ENCODE measurements around the gene MEGF11. TPM values are rescaled to one million over a fixed set of nuclear protein-coding genes. Genes with fewer than 3 reads are reported as not detected.

MEGF11 gene
- total RNA-seq, 4 donors from 2014 or later = 2.4 to 8.5 (median 4.3) TPM

DNA sequence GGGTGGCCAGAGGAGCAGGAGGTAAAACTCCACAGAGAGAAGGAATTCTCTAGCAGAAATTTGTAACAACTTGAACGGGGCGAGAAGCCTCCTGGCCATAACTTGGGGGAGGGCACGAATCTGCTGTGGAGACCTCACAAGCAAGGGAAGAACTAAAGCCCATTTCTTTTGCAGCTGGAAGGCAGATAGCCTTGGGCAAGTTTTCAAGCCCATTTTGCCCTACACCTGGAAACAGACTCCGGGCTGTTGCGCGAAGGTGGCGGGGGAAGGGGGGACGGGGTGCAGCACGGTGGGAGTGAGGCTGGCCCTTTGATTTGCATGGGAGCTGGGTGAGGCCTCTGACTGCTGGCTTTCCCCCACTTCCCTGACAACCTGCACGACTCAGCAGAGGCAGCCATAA lies 168.8 kb downstream of the MEGF11 start:
- H3K4me3 ChIP-seq = no peak overlapping the region
- no peaks in the 10 kb centered on the region for H3K9me3 ChIP-seq
- DNase-seq (ENCODE audit: low spot score in 2 of 2) = no peak
- WGBS = 83% methylated on average over 10 of the region's 10 CpGs
- H3K36me3 ChIP-seq = no peaks in the 10 kb centered on the region
- no peak overlapping the region for H3K27ac ChIP-seq
- no peaks in the 10 kb centered on the region for H3K4me1 ChIP-seq
- TF ChIP-seq, protein P1, sequence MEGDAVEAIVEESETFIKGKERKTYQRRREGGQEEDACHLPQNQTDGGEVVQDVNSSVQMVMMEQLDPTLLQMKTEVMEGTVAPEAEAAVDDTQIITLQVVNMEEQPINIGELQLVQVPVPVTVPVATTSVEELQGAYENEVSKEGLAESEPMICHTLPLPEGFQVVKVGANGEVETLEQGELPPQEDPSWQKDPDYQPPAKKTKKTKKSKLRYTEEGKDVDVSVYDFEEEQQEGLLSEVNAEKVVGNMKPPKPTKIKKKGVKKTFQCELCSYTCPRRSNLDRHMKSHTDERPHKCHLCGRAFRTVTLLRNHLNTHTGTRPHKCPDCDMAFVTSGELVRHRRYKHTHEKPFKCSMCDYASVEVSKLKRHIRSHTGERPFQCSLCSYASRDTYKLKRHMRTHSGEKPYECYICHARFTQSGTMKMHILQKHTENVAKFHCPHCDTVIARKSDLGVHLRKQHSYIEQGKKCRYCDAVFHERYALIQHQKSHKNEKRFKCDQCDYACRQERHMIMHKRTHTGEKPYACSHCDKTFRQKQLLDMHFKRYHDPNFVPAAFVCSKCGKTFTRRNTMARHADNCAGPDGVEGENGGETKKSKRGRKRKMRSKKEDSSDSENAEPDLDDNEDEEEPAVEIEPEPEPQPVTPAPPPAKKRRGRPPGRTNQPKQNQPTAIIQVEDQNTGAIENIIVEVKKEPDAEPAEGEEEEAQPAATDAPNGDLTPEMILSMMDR (IDR thresholded peaks at IDR 0.05) = no peak
- TF ChIP-seq EP300 (IDR thresholded peaks at IDR 0.05) (no peak), POLR2A (IDR thresholded peaks at IDR 0.05) (no peak), POLR2AphosphoS5 (IDR thresholded peaks at IDR 0.05) (no peak)
- H3K27me3 ChIP-seq = peaks cover 8% of the 10 kb centered on the region

DNA sequence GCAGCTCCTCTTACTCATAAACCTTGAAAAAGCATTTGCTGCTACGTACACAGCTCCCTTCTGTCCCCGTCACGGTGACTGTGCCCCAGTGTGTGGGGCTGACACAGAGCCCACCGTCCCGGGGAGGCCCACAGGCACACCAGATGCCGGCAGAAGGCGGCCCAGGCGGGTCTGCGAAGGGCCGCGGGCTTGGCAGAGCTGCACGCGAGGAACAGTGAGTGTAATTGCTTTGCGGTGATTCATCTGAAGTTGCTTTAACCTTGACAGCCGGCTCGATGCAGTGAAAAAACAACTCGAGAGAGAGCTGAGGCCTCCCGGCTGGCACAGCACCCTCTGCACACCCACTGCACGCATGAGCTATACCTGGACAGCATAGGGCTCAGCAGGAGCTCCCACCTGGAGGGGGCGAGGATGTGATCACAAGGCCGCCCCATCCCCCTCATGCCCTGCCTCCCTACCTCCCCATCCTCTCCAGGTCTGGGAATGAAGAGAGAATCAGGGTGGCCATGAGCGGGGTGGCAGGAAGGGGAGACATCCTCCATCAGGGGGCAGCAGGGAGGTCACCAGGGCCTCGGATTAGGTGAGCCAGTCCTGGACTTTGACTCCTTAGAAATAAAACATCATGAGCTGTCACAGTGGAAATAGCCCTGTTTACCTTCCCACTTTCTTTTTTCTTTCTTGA lies 172.7 kb downstream of the MEGF11 start:
- DNase-seq (ENCODE audit: low spot score in 2 of 2) = peak in 1 of 2 donors; percentile 21
- Histone ChIP-seq H3K4me1 (no peaks in the 10 kb centered on the region), H3K27ac (no peak overlapping the region), H3K27me3 (peaks cover 26% of the 10 kb centered on the region), H3K4me3 (no peak overlapping the region), H3K36me3 (no peaks in the 10 kb centered on the region), H3K9me3 (no peaks in the 10 kb centered on the region)
- WGBS = 44% methylated on average over 22 of the region's 23 CpGs
- TF ChIP-seq, protein P1 (IDR thresholded peaks at IDR 0.05) = no peak
- TF ChIP-seq POLR2A (IDR thresholded peaks at IDR 0.05) (no peak), POLR2AphosphoS5 (IDR thresholded peaks at IDR 0.05) (no peak), EP300 (IDR thresholded peaks at IDR 0.05) (no peak)

DNA sequence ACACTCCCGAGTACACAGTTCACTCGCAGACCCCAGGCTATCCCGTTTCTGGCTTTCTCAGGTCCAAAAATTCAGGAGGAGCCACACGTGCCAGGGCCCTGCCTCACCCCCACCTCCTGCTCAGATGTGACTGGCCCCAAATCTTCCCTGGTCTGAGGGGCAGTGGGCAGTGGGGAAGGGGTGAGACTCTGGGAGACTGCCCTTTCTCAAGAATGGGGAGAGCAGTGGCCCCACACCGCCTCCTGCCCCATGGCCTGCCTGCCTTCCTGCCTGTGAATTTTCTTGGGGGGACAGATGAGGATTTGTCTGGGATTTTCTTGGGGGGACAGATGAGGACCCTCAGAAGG lies 174.6 kb downstream of the MEGF11 start:
- Histone ChIP-seq H3K9me3 (no peaks in the 10 kb centered on the region), H3K4me1 (no peaks in the 10 kb centered on the region), H3K36me3 (no peaks in the 10 kb centered on the region), H3K27me3 (peaks cover 26% of the 10 kb centered on the region), H3K4me3 (no peak overlapping the region), H3K27ac (no peak overlapping the region)
- peak in 1 of 2 donors; percentile 30 for DNase-seq (ENCODE audit: low spot score in 2 of 2)
- TF ChIP-seq, protein P1 (IDR thresholded peaks at IDR 0.05) = no peak
- TF ChIP-seq POLR2AphosphoS5 (IDR thresholded peaks at IDR 0.05) (no peak), EP300 (IDR thresholded peaks at IDR 0.05) (no peak), POLR2A (IDR thresholded peaks at IDR 0.05) (no peak)
- 73% methylated on average over 5 of the region's 5 CpGs for WGBS

DNA sequence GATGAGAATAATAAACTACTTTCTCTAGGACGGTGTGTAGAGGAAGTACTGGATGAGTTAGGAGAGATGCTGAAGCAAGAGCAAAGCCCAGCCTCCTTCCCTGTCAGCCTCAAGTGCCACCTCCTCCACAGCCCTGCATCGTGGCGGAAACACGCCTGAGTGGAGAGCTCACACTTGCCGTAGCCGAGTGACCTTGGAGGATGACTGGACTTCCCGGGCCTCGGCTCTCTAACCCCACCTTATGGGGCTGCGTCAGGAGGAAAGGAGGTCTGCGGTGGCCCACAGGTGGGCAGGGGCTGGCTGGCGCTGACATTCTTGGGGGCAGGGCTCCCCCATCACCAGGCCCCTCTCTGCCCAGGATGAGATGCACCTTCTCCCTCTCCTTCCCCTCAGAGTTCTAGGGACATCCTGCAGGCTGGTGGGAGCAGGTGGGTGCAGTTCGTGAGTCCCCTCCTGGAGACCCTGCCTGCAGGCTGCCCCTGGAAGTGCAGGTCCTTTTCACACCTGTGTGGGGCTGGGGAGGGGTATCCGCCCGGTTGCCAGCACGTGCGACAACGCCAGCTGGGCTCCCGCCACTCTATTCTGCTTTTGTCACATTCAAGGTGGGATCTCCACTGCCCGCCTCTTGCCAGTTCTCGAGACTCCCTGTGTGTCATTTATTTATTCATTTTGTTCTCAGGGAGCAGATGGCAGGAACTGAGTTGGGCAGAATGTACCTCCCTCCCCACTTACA lies 175.2 kb downstream of the MEGF11 start:
- no peak for TF ChIP-seq POLR2AphosphoS5 (IDR thresholded peaks at IDR 0.05)
- no peak for TF ChIP-seq EP300 (IDR thresholded peaks at IDR 0.05)
- no peak for TF ChIP-seq POLR2A (IDR thresholded peaks at IDR 0.05)
- TF ChIP-seq, protein P1 (IDR thresholded peaks at IDR 0.05) = no peak
- H3K36me3 ChIP-seq = no peaks in the 10 kb centered on the region
- H3K27ac ChIP-seq = no peak overlapping the region
- H3K4me1 ChIP-seq = no peaks in the 10 kb centered on the region
- peaks cover 26% of the 10 kb centered on the region for H3K27me3 ChIP-seq
- 61% methylated on average over 11 of the region's 20 CpGs for WGBS
- H3K4me3 ChIP-seq = no peak overlapping the region
- DNase-seq (ENCODE audit: low spot score in 2 of 2) = peak in 1 of 2 donors; percentile 38
- no peaks in the 10 kb centered on the region for H3K9me3 ChIP-seq

DNA sequence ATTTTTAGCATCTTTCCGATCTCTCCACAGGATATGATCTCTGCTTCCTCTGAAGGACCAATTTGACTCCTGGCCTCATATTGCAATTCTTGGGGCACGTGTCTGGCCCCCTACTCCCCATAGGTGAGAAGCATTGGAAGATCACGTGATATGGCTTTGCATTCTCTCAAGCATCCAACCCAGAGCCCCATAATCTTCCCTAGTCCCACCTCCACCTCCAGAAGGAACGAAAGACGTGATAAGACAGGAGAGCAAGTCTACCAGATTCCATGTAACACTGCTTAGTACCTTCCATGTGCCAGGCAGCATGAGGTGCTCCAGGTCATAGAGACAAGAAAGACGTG lies 176.3 kb downstream of the MEGF11 start:
- H3K9me3 ChIP-seq = no peaks in the 10 kb centered on the region
- no peaks in the 10 kb centered on the region for H3K4me1 ChIP-seq
- no peak overlapping the region for H3K27ac ChIP-seq
- 83% methylated on average over 6 of the region's 6 CpGs for WGBS
- peaks cover 26% of the 10 kb centered on the region for H3K27me3 ChIP-seq
- TF ChIP-seq POLR2AphosphoS5 (IDR thresholded peaks at IDR 0.05) = no peak
- no peak for TF ChIP-seq EP300 (IDR thresholded peaks at IDR 0.05)
- no peak for TF ChIP-seq POLR2A (IDR thresholded peaks at IDR 0.05)
- TF ChIP-seq, protein P1 (IDR thresholded peaks at IDR 0.05) = no peak
- no peak overlapping the region for H3K4me3 ChIP-seq
- H3K36me3 ChIP-seq = no peaks in the 10 kb centered on the region
- peak in 1 of 2 donors; percentile 23 for DNase-seq (ENCODE audit: low spot score in 2 of 2)
